ENCODE measurements around the gene GLRX.

GLRX gene

DNA sequence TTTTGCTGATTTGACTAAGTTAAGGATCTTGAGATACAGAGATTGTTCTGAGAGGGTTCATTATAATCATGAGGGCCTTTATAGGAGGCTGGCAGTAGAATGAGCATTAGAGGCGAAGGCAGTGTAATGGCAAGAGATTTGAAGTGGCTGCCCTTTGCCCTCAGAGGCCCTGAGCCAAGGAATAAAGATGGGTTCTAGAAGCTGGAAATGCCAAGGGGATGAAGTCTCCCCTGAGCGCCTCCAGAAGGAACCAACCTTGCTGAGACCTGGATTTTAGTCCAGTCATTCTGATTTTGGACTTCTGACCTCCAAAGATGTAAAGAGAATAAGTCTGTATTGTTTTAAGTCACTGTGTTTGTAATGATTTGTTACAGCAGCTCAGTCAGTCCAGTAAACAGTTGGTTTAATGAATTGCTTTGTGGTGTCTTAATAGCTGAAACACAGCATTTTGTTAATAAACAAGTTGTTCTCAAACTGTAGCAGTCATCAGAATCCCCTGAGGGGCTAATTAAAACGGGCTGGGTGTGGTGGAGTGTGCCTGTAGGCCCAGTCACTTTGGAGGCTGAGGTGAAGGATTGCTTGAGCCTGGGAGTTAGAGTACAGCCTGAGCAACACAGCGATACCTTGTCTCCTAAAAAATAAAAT lies 23.2 kb downstream of the GLRX start:
- TF ChIP-seq, protein P1, sequence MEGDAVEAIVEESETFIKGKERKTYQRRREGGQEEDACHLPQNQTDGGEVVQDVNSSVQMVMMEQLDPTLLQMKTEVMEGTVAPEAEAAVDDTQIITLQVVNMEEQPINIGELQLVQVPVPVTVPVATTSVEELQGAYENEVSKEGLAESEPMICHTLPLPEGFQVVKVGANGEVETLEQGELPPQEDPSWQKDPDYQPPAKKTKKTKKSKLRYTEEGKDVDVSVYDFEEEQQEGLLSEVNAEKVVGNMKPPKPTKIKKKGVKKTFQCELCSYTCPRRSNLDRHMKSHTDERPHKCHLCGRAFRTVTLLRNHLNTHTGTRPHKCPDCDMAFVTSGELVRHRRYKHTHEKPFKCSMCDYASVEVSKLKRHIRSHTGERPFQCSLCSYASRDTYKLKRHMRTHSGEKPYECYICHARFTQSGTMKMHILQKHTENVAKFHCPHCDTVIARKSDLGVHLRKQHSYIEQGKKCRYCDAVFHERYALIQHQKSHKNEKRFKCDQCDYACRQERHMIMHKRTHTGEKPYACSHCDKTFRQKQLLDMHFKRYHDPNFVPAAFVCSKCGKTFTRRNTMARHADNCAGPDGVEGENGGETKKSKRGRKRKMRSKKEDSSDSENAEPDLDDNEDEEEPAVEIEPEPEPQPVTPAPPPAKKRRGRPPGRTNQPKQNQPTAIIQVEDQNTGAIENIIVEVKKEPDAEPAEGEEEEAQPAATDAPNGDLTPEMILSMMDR (IDR thresholded peaks at IDR 0.05; ENCODE audit: low read depth, low read length), result no peak
- Histone ChIP-seq H3K27ac (no peak overlapping the region), H3K4me3 (ENCODE audit: low read depth, low read length) (no peak overlapping the region), H3K36me3 (no peaks in the 10 kb centered on the region), H3K27me3 (ENCODE audit: insufficient read depth, low read depth, severe bottlenecking) (no peaks in the 10 kb centered on the region), H3K9me3 (ENCODE audit: severe bottlenecking) (no peaks in the 10 kb centered on the region)
- DNase-seq, result no peak

DNA sequence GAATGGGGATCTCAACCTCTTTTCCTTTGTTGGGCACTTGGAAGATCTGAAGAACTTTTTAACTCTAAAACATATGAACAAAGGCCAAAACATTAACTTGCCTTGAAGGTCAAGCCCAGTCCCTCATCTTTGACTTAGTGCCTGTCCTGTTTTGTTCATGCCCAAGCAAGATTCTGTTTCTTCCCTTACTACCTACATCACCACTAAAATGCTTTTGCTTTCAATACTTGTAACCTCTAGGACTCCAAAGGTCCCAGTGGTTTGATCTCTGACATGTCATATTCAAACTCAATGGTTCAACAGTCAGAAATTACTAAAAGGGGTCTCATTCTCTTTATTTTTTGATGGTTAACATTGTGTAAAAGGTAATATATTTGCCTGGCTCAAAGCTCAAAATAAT lies 24.0 kb downstream of the GLRX start:
- no peaks in the 10 kb centered on the region for H3K36me3 ChIP-seq
- no peak overlapping the region for H3K27ac ChIP-seq
- DNase-seq, result no peak
- TF ChIP-seq, protein P1 (IDR thresholded peaks at IDR 0.05; ENCODE audit: low read depth, low read length), result no peak
- no peak overlapping the region for H3K4me3 ChIP-seq (ENCODE audit: low read depth, low read length)
- no peaks in the 10 kb centered on the region for H3K27me3 ChIP-seq (ENCODE audit: insufficient read depth, low read depth, severe bottlenecking)
- H3K9me3 ChIP-seq (ENCODE audit: severe bottlenecking), result no peaks in the 10 kb centered on the region

DNA sequence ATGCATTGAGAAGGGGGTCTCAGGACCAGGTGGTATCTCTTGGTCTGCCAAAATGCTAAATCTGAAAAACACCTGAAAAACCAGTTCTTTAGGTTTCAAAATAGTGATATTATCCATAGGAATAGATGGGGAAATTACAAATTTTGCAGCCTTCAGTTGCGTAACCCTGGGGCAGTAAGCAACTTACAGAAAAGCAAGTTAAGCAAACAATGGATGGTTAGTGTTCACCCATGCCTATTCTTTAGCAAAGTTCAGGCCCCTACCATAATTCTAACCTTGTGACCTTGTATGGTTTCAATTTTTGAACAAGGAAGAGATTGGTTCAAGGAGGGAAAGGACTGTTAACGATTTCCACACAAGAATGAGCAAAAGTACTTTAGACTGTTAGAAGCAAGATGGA lies 24.5 kb downstream of the GLRX start:
- H3K4me3 ChIP-seq (ENCODE audit: low read depth, low read length), result no peak overlapping the region

DNA sequence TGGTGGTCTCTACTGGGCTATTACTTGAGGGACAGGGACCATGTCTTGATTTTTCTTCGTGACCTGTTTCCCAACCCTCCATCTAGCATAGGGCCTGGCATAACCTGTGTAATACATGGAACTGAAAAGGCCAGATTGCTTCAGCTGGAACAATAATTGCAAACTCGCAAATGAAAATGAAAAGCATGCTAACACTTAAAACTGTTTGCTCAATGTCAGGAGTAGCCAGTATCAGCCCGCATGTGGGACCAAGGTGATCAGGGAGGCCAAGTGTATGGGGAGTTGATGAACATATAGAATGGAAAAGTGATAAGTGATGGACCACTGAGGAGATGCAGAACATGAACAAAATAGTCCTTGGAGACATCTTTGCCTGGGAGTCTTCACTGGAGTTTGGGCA lies 25.2 kb downstream of the GLRX start:
- H3K9me3 ChIP-seq (ENCODE audit: severe bottlenecking), result no peaks in the 10 kb centered on the region
- TF ChIP-seq, protein P1 (IDR thresholded peaks at IDR 0.05; ENCODE audit: low read depth, low read length), result no peak
- no peak overlapping the region for H3K27ac ChIP-seq
- H3K27me3 ChIP-seq (ENCODE audit: insufficient read depth, low read depth, severe bottlenecking), result no peaks in the 10 kb centered on the region
- peaks cover 5% of the 10 kb centered on the region for H3K36me3 ChIP-seq
- no peak for DNase-seq
- H3K4me3 ChIP-seq (ENCODE audit: low read depth, low read length), result no peak overlapping the region

More for the DNA sequence above, 24.5 kb downstream of the GLRX start:
- TF ChIP-seq, protein P1 (IDR thresholded peaks at IDR 0.05; ENCODE audit: low read depth, low read length), result no peak
- DNase-seq, result no peak
- H3K27ac ChIP-seq, result no peak overlapping the region
- H3K9me3 ChIP-seq (ENCODE audit: severe bottlenecking), result no peaks in the 10 kb centered on the region
- peaks cover 2% of the 10 kb centered on the region for H3K36me3 ChIP-seq
- no peaks in the 10 kb centered on the region for H3K27me3 ChIP-seq (ENCODE audit: insufficient read depth, low read depth, severe bottlenecking)

DNA sequence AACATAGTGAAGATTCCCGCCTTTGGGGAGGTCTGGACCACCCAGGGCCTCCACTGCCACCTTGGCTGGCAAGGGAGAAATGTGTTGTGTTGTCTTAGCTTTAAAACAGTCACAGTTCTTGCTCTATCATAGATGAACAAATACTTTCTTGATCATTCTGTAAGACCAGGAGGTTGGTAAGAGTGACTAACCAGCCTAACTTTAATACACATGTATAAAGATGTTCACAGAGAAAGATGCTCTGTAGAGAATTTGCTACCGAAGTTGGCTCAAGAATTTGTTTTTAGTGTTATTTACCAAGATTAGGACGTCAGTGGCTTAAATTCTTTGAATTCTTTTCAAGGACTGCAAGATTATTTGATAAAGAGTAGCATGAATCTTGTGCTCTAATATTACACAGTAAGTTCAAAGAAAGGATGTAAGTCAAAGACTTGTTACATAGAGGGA lies 28.4 kb downstream of the GLRX start:
- Histone ChIP-seq H3K9me3 (ENCODE audit: severe bottlenecking) (no peaks in the 10 kb centered on the region), H3K27ac (no peak overlapping the region), H3K36me3 (peaks cover 8% of the 10 kb centered on the region), H3K4me3 (ENCODE audit: low read depth, low read length) (no peak overlapping the region), H3K27me3 (ENCODE audit: insufficient read depth, low read depth, severe bottlenecking) (no peaks in the 10 kb centered on the region)
- TF ChIP-seq, protein P1 (IDR thresholded peaks at IDR 0.05; ENCODE audit: low read depth, low read length), result no peak
- no peak for DNase-seq

DNA sequence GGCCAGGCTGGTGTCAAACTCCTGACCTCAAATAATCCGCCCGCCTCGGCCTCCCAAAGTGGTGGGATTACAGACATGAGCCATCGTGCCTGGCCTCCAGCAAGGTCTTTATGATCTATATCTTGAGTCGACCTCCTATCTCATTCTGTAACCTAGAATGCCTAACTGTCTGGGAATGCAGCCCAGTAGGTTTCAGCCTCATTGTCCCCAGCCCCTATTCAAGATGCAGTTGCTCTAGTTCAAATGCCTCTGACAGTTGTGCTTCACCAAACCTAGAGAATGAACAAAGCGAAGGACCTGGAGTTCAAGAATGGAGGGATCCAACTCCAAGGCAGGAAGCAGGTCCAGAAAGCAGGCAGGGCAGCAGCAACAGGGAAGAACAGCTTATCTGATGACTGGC lies 30.8 kb downstream of the GLRX start:
- H3K27ac ChIP-seq, result no peak overlapping the region
- H3K4me3 ChIP-seq (ENCODE audit: low read depth, low read length), result no peak overlapping the region
- TF ChIP-seq, protein P1 (IDR thresholded peaks at IDR 0.05; ENCODE audit: low read depth, low read length), result no peak
- H3K27me3 ChIP-seq (ENCODE audit: insufficient read depth, low read depth, severe bottlenecking), result no peaks in the 10 kb centered on the region
- no peak for DNase-seq
- H3K36me3 ChIP-seq, result peaks cover 12% of the 10 kb centered on the region
- H3K9me3 ChIP-seq (ENCODE audit: severe bottlenecking), result no peaks in the 10 kb centered on the region
